Measurements from ENCODE around the gene FGFRL1. TPM values are rescaled to one million over a fixed set of nuclear protein-coding genes. Genes with fewer than 3 reads are reported as not detected.
"Not testable (repeated sequence)": the region's sequence is repeated elsewhere in the genome, so short reads cannot be mapped to it uniquely, and the experiment has no call there.

Gene FGFRL1
- total RNA-seq, 1 experiment from 2014 or later, result 35.5 TPM

- DNase-seq (ENCODE audit: low read depth), result peak; percentile 88
Observed at GRCh38 chr4:973431-974397, 37.7 kb upstream of the FGFRL1 start, which contains the start of gene DGKQ. Gene DGKQ (minus strand): TSS chr4:973569. CDS start chr4:973482, 87 bp downstream.

DNA sequence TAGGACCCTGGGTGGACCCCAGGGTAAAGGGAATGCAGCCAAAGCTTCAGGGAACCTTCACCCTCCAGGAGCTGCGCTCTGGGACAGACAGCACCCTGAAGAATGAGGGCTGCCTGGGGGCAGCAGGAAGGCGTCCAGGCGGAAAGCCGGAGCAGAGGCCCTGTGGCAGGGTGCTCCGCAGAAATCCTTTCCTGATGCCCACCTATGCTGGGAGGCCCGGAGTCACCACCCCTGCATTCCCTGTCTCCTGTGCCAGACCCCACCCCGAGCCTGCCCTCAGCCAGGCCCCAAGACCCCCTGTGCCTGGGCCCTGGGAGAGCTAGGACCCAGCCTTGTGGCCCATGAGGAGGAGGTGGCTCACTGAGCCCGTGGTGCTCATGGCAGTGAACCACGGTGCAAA lies 36.8 kb upstream of the FGFRL1 start:
- DNase-seq (ENCODE audit: low read depth), result no peak

DNA sequence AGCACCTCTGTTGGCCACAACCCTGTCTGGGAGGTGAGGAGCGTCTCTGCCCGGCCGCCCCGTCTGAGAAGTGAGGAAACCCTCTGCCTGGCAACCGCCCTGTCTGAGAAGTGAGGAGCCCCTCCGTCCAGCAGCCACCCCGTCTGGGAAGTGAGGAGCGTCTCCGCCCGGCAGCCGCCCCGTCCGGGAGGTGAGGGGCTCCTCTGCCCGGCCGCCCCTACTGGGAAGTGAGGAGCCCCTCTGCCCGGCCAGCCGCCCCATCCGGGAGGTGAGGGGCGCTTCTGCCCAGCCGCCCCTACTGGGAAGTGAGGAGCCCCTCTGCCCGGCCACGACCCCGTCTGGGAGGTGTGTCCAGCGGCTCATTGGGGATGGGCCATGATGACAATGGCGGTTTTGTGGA lies 35.4 kb upstream of the FGFRL1 start:
- not testable (repeated sequence) for DNase-seq (ENCODE audit: low read depth)

GRCh38 chr4:978957-979701 lies 32.3 kb upstream of the FGFRL1 start:
- DNase-seq (ENCODE audit: low read depth), result peak; percentile 30

GRCh38 chr4:982291-982690 lies 29.1 kb upstream of the FGFRL1 start:
- no peak for DNase-seq (ENCODE audit: low read depth)

DNA sequence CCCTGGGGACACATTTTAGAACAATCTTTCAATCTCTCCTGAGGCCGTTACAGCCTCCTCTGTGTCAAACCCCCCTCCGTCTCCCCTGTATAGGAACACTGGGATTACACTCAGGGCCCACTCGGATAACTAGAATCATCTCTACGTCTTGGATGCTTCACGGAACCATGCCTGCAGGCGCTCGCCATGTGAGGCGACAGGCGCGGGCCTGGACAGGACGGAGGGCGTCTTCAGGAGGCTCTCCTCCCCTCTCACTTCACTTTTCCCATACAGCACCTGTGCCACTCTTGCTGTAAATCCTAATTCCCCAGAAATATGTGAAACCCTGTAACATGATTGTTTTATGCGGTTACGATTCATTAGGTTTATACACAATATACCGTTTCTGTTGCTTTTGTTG lies 28.6 kb upstream of the FGFRL1 start:
- no peak for DNase-seq (ENCODE audit: low read depth)

DNA sequence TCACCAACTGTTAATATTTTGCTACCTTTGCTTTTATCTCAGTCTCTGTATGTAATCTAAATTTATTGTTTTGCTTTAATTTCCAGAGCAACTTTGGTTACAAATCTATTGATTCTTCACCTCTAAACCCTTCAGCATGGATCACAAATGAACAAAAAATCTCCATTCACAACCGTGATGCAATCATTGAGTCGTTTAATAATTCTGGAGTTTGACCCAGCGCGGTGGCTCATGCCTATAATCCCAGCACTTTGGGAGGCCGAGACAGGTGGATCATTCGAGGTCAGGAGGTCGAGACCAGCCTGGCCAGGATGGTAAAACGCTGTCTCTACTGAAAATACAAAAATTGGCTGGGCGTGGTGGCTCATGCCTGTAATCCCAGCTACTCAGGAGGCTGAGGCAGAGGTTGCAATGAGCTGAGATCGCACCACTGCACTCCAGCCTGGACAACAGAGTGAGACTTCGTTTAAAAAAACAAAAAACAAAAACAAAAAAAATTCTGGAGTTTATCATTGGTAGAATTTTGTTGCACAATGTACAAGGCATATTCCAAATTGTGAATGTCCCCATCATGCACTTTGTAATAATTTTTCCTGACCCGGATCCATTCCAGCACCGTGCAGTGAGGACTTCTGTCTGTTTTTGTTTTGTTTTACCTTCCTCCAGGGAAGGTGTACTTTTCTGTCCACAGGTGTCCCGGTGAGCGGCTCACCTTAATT lies 26.9 kb upstream of the FGFRL1 start:
- DNase-seq (ENCODE audit: low read depth), result no peak

- DNase-seq (ENCODE audit: low read depth), result no peak
Observed at GRCh38 chr4:985123-985830, 26.1 kb upstream of the FGFRL1 start.

GRCh38 chr4:986428-986878 lies 25.0 kb upstream of the FGFRL1 start:
- no peak for DNase-seq (ENCODE audit: low read depth)

- peak; percentile 87 for DNase-seq (ENCODE audit: low read depth)
Observed at GRCh38 chr4:986879-987623, 24.4 kb upstream of the FGFRL1 start, which contains the start of gene IDUA. Gene IDUA (plus strand): TSS chr4:987044. CDS start chr4:987085, 41 bp downstream.

DNA sequence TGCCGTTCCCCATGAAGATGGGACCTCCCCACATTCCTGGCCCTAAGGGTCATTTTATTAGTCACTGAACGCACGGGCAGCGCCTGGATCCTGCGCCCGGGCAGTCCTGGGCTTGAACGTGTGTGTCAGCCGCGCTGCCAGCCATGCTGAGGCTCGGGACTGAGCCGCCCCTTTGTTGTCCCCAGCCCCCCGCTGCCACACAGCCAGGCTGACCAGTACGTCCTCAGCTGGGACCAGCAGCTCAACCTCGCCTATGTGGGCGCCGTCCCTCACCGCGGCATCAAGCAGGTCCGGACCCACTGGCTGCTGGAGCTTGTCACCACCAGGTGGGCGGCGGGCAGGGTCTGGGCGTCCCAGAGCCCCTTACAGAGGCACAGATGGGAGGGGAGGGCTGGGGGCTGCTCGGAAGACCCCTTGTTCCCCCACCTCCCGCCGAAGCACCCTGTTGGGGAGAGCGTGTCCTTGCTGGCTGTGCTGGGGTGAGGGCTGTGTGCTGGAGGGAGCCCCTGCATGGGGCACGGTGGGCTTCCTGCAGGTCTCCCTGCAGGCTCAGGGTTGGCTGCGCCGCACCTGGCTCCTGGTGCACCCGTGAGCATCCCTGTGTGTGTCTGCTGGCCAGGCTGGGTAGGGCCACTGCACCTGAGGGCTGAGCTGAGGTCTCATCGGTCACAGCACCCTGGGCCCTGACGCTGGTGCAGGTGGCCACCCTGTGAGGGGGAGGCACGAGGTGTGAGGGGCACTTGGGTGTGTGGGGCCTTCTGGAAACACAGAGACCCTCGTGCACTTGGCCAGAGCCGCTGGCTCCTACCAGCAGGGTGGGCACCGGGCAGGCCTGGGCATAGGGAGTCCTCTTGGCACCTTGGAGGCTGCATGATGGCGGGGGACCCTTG lies 23.6 kb upstream of the FGFRL1 start:
- peak; percentile 76 for DNase-seq (ENCODE audit: low read depth)

DNA sequence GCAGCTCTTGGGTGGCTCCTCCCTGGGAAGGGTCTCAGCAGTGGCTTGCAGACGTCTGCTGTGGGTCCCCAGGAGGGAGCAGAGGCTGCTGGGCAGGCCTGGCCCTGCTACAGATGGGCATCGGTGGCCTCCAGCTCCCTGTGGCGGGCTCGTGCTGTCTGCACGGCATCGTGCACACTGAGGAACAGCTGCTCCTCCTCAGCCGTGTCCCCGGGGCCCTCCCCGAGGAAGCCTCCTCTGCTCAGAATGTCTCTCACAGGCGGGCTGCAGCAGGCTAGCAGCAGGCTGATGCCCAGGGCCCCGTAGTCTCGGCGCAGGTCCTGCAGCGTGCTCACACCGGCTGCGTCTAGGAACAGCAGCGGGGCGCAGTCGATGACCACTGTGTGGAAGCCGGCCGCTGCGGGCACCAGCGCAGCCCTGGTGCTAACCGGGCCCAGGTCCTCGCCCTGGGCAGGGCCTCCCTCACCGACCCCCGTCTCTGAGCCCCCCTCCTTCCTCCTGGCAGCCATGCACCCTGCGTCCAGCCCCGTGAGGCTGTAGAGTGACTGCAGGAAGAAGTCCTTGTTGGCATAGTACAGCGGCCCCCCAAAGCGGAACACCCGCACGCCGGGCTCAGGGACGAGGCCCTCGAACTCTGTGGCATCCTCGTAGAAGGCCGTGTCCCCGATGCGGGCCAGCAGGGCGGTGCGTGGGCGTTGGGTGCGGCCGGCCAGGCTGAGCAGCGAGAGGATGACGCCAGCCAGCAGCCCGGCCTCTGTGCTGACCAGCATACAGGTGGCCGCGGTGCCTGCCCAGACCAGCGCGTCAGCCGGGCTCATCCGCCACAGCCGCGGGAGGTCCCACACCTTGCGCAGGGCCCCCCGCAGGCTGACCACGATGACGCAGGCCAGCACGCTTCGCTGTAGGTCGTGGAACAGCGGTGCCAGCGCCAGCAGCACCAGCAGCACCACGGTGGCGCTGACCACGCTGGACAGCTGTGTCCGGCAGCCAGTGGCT lies 22.4 kb upstream of the FGFRL1 start:
- DNase-seq (ENCODE audit: low read depth), result no peak

GRCh38 chr4:989722-990471 lies 21.5 kb upstream of the FGFRL1 start:
- DNase-seq (ENCODE audit: low read depth), result no peak

GRCh38 chr4:990746-991367 lies 20.6 kb upstream of the FGFRL1 start:
- no peak for DNase-seq (ENCODE audit: low read depth)

DNA sequence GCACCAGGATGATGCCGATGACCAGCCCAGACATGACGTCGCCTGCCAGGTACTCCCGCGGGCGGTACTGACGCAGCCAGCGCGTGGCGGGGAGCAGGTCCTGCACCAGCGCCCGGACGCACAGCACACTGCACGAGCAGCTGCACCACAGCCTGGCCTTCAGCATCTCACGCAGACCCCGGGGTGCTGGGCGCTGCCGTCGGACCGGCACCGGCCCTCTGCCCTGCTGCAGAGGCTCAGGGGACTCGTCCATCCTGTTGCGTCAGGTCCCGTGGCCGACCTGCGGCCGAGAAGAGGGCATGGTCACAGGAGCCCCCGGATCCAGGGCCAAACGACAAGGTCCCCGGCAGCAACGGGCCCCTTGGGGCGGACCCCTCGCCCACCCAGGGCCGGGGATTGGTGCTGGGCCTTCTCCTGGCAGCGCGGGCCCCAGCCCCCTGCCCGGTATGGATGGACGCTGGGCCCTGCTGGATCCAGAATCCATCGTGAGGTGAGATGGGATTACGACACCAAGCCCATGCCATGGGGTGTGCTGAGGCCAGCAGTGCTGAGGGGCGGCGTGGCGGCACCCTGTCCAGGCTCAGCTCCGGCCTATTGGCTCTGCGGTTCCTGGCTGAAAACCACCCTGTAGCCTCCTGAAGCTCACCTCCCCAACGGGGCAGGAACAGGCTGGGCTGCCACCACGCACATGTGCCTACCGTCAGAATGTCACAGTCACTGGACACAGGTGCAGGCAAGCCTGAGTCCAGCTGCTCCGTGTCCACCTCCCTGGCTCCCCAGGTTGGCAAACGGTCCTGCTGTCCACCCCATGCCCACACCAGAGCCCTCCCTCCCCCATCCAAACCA lies 19.8 kb upstream of the FGFRL1 start:
- no peak for DNase-seq (ENCODE audit: low read depth)

Data from Daoy (cell line).